Neural crest cell (in vitro differentiated cells): ENCODE measurements around the gene ARHGAP6. TPM values are rescaled to one million over a fixed set of nuclear protein-coding genes. Genes with fewer than 3 reads are reported as not detected.

Experiments used
- DNase-seq: peaks from one replicate; pipeline ENCODE4 v3.0.0; 2021; ENCODE audit warnings: low read depth, mixed read lengths, low spot score
- H3K27ac Mint-ChIP-seq: one replicate; pipeline ENCODE4 v1.8.0; 2021; ENCODE audit warnings: mild to moderate bottlenecking, mixed read lengths; ENCODE audit not compliant: unreplicated experiment
- H3K27me3 Mint-ChIP-seq: 2 replicates; pipeline ENCODE4 v1.8.0; 2021; ENCODE audit warnings: low read depth, mild to moderate bottlenecking, mixed read lengths
- H3K36me3 Mint-ChIP-seq: 2 replicates; pipeline ENCODE4 v1.8.0; 2021; ENCODE audit warnings: low read depth, mild to moderate bottlenecking, mixed read lengths
- H3K4me1 Mint-ChIP-seq: 2 replicates; pipeline ENCODE4 v1.8.0; 2021; ENCODE audit warnings: mixed read lengths
- H3K4me3 Mint-ChIP-seq: one replicate; pipeline ENCODE4 v1.8.0; 2021; ENCODE audit warnings: mild to moderate bottlenecking, mixed read lengths
- H3K9me3 Mint-ChIP-seq: 2 replicates; pipeline ENCODE4 v1.8.0; 2021; ENCODE audit warnings: mixed read lengths
- total RNA-seq: library from RNA; stranded (reverse); gene quantifications from 2 replicates; pipeline ENCODE4 v1.2.1, GENCODE V29; 2021
- TF ChIP-seq, protein P1 (sequence below): fragments of 200-600 bp; sonication (generic); conservative IDR thresholded peaks from 2 replicates; pipeline ENCODE4 v1.5.0; 2021; ENCODE audit warnings: antibody characterized with exemption, mild to moderate bottlenecking

ARHGAP6 gene
- total RNA-seq, 1 donor from 2014 or later, result 2.7 TPM

- Mint-ChIP-seq H3K36me3 (no peaks in the 10 kb centered on the region), H3K4me1 (no peaks in the 10 kb centered on the region), H3K4me3 (no peak overlapping the region), H3K9me3 (no peaks in the 10 kb centered on the region), H3K27ac (no peak overlapping the region), H3K27me3 (no peaks in the 10 kb centered on the region)
- DNase-seq, result no peak
- TF ChIP-seq, protein P1, sequence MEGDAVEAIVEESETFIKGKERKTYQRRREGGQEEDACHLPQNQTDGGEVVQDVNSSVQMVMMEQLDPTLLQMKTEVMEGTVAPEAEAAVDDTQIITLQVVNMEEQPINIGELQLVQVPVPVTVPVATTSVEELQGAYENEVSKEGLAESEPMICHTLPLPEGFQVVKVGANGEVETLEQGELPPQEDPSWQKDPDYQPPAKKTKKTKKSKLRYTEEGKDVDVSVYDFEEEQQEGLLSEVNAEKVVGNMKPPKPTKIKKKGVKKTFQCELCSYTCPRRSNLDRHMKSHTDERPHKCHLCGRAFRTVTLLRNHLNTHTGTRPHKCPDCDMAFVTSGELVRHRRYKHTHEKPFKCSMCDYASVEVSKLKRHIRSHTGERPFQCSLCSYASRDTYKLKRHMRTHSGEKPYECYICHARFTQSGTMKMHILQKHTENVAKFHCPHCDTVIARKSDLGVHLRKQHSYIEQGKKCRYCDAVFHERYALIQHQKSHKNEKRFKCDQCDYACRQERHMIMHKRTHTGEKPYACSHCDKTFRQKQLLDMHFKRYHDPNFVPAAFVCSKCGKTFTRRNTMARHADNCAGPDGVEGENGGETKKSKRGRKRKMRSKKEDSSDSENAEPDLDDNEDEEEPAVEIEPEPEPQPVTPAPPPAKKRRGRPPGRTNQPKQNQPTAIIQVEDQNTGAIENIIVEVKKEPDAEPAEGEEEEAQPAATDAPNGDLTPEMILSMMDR, result no peak
Measured at GRCh38 chrX:11540532-11541377, 125.0 kb downstream of the ARHGAP6 start.

GRCh38 chrX:11537141-11537540, 128.6 kb downstream of the ARHGAP6 start:
- DNase-seq, result no peak
- TF ChIP-seq, protein P1, result no peak
- Mint-ChIP-seq H3K4me3 (no peak overlapping the region), H3K27me3 (no peaks in the 10 kb centered on the region), H3K27ac (no peak overlapping the region), H3K4me1 (no peaks in the 10 kb centered on the region), H3K9me3 (no peaks in the 10 kb centered on the region), H3K36me3 (no peaks in the 10 kb centered on the region)

DNA sequence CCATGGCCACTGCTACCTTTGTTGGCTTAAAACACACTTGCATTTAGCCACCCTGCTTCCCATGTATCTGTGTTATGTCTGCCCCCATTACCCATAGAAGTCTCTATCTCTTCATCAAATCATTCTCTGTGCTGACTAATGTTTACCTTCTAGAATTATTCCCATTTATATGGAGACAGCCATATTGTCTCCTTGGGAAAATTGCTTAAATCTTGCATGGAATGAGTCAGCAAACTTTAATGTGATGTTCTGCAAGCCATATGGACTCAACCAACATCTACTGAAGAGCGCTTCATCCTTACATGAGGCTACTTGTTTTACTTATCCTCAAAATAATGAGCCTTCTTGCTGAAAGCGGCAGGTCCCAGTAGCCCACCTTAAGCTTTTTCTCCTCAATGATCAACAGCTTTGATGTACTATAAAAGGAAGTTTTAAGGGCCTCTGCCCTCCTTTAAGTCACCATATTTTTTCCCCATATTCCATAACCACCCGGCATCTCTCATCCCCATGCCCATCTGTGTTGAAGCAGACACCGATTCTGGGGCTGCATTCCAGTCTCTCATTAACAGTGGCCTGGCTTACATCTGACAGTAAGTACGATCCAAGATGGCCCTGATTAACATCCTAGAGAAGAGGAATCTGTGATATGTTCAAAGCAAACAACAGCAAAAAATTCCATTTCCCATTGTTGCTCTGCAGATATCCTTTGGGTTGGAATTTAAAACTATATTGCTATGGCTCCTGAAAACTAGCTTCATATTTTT, 130.4 kb downstream of the ARHGAP6 start:
- TF ChIP-seq, protein P1, result no peak
- no peak overlapping the region for H3K27ac Mint-ChIP-seq
- H3K9me3 Mint-ChIP-seq, result no peaks in the 10 kb centered on the region
- H3K4me3 Mint-ChIP-seq, result no peak overlapping the region
- no peaks in the 10 kb centered on the region for H3K27me3 Mint-ChIP-seq
- no peaks in the 10 kb centered on the region for H3K4me1 Mint-ChIP-seq
- H3K36me3 Mint-ChIP-seq, result no peaks in the 10 kb centered on the region
- DNase-seq, result no peak

GRCh38 chrX:11533199-11533651, 132.5 kb downstream of the ARHGAP6 start:
- no peaks in the 10 kb centered on the region for H3K27me3 Mint-ChIP-seq
- H3K27ac Mint-ChIP-seq, result no peak overlapping the region
- TF ChIP-seq, protein P1, result peak; percentile 96
- no peaks in the 10 kb centered on the region for H3K36me3 Mint-ChIP-seq
- H3K9me3 Mint-ChIP-seq, result no peaks in the 10 kb centered on the region
- DNase-seq, result no peak
- H3K4me1 Mint-ChIP-seq, result no peaks in the 10 kb centered on the region
- no peak overlapping the region for H3K4me3 Mint-ChIP-seq

DNA sequence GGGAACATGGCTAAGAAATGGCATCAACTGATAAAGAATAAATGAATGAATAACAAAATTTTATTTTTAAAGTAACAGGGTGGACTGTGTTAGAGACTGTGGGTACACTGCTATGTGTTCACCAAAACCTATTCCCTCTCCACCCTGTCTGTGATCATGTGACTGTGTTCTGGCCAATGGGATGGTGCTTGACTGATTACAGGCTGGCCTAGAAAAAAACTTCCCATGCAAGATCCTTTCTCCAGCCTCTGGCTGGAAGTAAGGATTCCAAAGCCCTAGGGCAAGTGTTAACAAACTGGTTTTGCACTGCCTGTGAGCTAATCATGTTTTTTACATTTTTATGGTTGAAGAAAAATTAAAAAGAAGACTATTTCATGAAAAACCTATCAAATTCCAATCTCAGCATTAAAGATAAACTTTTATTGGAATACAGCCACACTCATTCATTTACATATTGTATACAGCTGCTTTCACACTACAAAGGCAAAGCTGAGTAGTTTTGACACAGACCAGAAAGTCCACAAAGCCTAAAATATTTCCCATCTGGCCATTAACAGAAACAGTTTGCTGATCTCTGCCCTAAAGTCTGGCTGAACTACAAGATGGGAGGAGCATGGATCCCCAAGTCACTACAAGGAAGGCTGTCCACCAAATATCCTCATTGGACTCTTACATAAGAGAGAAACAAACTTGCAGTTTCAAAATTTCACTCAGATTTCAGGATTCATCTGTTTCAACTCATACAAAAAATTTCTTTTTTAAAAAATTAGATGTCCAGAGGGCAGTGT, 133.2 kb downstream of the ARHGAP6 start:
- H3K27me3 Mint-ChIP-seq, result no peaks in the 10 kb centered on the region
- no peak for DNase-seq
- H3K4me3 Mint-ChIP-seq, result no peak overlapping the region
- no peaks in the 10 kb centered on the region for H3K4me1 Mint-ChIP-seq
- H3K27ac Mint-ChIP-seq, result no peak overlapping the region
- TF ChIP-seq, protein P1, result no peak
- H3K9me3 Mint-ChIP-seq, result no peaks in the 10 kb centered on the region
- no peaks in the 10 kb centered on the region for H3K36me3 Mint-ChIP-seq
